Embryonic facial prominence (tissue), 1 donor: ENCODE data around the gene RANBP10.

ENCODE experiments used
- DNase-seq: peaks from one replicate; pipeline ENCODE4 v3.0.0-alpha.2; 2016; ENCODE audit errors: extremely low spot score

The RANBP10 gene

DNA sequence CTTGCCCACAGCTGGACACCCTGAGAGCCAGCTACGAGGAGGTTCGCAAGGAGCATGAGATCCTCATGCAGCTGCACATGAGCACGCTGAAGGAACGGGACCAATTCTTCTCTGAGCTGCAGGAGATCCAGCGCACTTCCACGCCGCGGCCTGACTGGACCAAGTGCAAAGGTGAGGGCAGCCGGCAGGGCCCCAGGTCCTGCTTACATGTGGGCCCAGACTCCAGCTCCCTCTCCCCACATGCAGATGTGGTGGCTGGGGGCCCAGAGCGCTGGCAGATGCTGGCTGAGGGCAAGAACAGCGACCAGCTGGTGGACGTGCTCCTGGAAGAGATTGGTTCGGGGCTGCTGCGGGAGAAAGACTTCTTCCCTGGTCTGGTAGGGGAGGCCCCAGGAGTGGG, 19.5 kb upstream of the RANBP10 start:
- no peak for DNase-seq

DNA sequence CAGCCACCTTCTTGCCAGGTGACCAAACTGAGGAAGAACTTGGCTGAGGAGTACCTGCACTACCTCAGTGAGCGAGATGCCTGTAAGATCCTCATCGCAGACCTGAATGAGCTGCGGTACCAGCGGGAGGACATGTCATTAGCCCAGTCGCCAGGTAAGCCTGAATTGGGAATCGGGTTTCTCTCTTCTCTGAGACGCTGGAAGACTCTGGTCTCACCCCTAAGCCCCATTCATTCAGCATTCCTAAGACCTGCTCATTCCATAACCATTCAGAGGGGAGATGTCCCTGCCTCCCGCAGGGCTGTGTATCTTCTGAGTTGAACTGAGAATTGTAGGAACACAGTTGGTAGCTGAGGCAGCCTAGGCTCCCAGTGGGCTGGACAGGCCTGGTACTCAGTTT, 18.8 kb upstream of the RANBP10 start:
- DNase-seq, result no peak

DNA sequence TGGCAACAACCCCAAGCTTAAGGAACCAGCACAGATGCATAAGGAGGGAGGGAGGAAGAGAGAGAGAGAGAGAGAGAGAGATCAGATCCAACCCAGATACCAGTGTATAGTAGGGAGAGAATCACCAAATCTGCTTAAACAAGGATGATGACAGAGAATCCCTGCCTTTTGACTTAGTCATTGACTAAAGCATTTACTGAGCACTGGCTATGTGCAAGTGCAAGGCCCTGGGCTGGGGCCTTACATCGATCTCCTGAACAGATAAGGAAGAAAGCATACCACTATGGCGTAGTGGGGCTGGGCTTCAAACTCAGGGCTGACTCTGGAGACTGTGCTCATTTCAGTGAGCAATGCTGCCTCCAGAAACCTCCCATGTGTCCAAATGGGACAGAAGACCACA, 16.2 kb upstream of the RANBP10 start:
- no peak for DNase-seq

DNA sequence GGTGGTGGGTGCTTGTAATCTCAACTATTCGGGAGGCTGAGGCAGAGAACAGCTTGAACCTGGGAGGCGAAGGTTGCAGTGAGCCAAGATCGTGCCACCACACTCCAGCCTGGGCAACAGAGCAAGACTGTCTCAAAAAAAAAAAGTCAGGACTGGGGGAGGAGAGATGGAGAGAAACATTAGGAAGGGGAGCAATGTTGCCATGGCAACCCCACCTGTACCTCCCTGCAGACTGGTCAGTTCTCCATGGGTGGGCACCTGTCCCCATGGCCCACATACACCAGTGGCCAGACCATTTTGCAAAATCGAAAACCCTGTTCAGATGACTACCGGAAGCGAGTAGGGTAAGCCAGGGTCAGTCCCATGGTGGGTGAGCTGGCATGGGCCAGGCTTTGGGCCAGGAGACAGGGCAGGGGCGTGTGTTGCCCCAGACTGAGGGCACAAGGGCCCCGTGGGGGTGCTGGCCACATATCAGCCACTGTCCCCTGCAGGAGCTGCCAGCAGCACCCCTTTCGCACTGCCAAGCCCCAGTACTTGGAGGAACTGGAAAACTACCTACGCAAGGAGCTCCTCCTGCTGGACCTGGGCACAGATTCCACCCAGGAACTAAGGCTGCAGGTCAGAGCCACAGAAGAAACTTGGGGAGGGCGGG, 14.4 kb upstream of the RANBP10 start:
- no peak for DNase-seq

DNA sequence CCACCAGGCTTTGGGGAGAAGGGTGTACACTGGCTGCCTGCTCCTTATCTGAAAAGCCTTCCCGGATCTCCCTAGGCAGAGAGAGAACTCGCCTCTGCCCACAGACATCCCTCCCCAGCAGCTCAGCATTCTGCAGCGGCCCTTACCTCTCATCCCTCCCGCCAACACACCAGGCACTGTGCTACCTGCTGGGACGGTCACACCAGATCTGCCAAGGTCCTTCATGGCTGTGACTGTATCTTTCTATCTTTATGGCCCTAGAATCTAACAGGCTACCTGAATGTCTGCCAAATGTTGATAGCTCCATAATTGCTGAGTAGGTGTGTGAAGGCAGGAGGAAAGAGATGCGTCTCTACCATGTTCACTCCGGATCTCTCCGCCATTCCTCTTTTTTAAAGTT, 8.2 kb upstream of the RANBP10 start:
- no peak for DNase-seq

DNA sequence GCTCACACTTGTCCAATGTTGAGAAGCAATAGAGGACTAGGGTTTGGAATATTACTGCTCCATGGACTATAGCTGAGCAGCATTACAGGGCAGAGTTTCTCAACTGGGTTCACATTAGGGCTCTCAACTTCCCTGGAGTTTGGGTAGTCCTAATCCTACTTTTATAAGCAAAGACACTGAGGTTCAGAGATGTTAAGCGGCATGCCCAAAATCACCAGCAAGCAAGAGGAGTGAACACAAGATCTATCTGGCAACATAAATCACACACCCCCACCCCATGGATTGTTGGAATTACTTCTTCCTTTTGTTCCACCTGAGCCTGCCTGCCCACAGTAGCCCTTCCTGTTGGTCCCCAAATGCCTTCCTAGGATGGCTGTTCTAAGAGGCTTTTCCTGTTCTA, 5.5 kb upstream of the RANBP10 start:
- DNase-seq, result no peak

DNA sequence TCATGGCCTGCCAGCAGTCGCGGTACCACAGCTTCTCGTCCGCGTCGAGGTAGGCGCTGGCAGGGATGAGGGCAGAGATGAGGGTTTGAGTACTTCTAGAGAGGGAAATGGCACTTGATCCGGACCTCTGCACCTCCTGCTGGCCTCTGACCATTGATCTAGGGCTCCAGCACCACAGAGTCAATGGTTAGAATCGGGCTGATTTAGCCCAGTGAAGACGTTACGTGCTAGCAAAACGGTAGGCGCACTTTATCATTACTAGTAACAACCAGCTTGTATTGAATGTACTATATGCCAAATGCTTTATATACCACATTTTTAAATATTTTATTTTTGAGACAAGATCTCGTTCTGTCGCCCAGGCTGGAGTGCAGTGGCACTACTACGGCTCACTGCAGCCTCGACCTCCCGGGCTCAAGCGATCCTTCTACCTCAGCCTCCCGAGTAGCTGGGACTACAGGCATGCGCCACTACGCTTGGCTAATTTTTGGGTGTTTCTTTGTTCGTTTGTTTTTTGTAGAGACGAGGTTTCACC, 855 bp upstream of the RANBP10 start:
- DNase-seq, result no peak

DNA sequence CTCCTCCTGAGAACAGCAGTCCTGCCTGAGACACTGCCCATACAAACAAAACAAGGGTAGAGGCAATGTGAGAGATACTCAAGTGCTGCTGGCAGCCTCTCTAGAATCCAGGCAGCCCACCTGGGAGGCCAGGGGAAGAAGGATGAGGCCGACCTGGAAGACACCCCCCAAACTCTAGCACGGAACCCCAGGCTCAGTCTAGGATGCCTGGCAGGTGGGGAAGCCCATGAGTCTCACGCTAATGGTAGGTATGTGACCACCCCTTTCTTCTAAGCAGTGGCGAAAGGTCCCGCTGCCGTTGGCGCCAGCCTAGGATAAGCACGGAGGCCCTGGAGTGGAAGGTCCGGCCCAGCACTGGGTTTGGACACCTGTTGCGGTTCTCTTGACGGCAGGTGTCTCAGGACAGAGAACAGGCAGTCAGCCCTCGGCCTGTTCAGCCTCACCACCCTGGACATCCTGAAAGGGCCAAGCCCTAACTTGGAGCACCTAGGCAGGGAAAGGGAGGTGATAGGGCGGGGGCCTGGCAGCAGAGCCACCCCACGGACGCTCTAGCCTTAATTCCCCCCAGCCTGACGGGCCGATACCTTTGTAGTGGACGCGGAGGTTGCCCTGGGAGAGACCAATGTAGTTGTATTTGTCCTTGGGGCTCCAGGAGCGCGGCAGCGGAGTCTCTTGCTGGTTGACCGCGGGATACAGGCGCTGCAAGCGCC, 487 bp downstream of the RANBP10 start:
- no peak for DNase-seq

DNA sequence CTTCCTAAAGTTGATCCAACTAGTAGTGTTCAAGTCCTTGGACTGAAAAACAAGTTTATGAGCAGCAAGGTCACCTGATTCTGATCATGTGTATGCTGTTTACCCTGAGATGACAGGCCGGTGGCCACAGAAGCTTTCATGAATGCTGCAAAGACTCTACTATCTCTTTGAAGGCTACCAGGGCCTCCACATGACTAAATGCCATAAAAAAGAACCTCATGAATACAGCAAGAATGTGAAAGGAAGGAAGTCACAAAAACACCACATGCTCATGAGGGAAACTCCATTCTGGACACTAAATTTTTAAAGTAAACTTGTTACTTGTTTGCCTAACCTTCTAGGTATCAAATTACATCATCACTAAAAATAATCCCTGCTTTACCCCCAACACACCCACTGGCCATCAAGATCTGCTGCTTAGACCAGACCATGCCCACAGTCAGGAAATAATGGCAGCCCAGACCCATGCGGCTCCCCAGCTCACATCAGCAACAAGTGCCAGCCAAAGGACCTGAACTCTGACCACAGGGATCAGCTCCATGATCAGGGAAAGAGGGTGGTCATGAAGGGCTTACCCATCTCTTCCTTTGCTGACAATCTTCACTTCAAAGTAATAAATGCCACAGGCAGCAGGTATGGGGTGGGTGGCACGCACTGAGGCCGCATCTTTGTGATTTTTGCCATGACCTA, 1.4 kb downstream of the RANBP10 start:
- no peak for DNase-seq

DNA sequence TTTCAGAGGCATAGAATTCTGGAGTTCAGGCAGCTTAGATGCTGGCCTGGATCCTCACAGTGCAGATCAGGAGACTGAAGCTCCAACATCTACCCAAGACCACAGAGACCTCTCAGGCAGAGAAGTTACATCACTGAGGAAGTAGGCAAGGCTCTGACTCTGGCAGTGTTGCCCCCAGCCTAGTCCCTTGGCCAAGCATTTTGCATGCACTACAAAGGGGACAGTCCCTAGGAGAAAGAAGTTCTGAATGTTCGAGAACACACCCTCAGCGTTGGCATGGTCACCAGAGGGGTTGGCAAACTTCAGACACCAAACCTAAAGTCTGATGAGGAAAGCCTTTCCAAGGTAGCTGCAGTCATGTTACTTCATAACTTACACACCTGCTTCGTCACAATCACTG, 2.5 kb downstream of the RANBP10 start:
- no peak for DNase-seq

DNA sequence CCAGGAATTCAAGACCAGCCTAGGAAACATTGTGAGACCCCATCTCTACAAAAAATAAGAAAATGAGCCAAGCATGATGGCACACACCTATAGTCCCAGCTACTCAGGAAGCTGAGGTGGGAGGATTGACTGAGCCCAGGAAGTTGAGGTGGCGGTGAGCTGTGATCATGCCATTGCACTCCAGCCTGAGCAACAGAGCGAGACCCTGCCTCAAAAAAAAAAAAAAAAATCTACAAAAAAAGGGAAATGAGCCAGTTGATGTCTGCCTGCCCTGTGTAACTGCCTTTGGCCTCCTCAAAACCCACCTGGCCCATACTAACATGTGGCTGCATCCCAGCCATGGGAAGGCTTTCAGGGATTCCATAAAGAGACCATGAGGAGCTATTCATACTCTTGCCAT, 4.5 kb downstream of the RANBP10 start:
- DNase-seq, result no peak

DNA sequence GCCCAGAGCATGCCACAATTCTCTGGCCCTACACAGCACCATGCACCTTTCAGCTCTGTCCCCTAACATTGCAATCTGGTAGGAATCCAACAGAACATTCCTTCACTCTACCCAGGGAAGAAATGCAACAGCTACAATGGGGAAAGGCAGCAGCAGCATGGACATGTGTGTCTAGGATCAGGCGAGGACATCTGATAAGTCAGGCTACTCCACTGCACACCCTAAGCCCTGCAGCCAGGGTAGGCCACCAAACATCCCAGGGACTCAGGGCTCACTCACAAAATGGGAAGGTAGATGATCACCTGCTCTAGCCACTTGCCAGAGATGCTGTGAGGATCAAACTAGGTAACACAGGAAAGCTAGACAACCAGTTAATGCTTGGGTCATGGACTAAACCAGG, 5.1 kb downstream of the RANBP10 start:
- DNase-seq, result no peak

DNA sequence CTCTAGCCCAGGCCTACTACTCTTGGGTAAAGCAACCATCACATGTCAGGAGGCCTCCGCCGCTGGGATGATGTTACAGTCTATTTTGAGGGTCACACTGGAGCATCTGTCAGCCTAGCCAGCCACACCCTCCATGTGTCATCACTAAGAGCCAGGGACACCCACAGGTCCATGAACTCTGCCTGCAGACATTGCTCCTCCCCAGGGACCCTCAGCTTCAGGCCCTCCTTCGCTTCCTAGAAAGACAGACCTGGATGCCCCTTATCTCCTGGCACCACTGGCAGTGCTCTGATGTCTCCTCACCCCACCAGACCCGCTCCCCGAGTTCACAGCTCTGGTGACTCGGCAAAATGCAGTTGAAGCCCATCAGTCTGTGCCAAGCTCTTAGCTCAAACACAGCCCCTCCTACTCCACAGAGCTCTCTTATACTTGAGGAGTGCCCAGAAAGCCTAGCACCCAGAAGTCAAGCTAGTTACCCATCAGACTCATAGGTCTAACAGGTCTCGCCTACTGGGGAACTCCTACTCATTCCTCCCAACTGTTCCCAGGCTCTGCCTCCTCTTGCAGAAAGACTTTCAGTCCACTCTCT, 5.9 kb downstream of the RANBP10 start:
- no peak for DNase-seq

DNA sequence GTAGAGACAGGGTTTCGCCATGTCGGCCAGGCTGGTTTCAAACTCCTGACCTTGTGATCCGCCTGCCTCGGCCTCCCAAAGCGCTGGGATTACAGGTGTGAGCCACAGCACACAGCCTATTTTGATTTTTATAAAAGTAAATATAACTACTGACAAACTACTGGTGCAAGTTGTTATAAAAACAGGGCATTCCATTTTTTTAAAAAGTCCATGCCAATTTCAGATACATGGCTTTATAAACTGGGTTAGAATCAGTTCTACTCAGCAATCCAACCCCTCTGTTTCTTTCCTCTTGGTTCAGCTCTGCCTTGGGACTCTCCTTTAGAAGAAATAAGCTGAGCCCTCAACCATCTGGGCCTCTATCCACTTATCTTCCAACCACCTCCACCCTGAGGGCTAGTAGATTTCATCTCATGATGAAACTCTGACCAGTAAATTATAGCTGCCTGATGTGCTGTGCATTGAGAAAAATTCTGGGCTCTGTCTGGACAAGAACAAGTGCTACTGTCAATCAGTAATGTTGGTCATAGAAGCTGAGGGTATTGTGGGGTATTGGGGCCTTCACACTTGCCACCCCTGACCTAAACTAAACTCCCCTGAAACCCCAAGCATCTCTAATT, 10.2 kb downstream of the RANBP10 start:
- DNase-seq, result no peak

DNA sequence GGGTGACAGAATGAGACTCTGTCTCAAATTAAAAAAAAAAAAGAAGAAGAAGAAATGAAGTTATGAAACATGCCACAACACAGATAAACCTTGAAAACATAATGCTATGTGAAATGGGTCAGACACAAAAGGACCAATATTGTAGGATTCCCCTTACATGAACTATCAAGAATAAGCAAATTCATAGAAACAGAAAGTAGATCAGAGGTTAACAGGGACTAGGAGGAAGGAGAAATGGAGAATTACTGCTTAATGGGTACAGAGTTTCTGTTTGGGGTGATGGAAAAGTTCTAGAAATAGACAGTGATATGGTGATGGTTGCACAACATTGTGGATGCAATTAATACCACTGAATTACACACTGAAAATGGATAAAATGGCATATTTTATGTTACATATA, 16.3 kb downstream of the RANBP10 start:
- no peak for DNase-seq

DNA sequence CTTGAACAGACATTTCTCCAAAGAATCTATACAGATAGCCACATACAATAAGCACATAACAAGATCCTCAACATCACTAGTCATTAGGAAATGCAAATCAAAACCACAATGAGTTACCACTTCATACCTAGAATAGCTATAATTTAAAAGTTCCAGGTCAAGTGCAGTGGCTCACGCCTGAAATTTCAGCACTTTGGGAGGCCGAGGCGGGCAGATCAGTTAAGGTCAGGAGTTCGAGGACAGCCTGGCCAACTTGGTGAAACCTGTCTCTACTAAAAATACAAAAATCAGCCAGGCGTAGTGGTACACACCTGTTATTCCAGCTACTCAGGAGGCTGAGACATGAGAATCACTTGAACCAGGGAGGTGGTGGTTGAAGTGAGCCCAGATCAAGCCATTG, 19.9 kb downstream of the RANBP10 start:
- DNase-seq, result no peak

DNA sequence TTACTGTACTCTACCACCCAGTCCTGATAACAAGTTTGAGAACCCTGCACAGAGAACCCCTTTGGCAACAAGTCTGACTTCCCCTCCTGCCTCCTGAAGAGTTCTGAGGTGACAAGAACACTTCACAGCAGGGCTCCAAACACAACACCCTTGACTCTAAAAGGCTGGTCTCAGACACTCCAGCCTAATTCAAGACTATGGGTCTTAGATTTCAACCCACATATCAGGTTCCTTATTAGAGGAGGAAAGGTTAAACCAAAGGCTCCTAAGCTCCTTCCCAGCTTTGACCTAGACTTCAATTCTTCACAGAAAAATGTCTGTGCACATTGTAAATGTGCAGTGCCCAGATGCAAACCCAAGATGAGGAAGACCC, 23.0 kb downstream of the RANBP10 start:
- no peak for DNase-seq

DNA sequence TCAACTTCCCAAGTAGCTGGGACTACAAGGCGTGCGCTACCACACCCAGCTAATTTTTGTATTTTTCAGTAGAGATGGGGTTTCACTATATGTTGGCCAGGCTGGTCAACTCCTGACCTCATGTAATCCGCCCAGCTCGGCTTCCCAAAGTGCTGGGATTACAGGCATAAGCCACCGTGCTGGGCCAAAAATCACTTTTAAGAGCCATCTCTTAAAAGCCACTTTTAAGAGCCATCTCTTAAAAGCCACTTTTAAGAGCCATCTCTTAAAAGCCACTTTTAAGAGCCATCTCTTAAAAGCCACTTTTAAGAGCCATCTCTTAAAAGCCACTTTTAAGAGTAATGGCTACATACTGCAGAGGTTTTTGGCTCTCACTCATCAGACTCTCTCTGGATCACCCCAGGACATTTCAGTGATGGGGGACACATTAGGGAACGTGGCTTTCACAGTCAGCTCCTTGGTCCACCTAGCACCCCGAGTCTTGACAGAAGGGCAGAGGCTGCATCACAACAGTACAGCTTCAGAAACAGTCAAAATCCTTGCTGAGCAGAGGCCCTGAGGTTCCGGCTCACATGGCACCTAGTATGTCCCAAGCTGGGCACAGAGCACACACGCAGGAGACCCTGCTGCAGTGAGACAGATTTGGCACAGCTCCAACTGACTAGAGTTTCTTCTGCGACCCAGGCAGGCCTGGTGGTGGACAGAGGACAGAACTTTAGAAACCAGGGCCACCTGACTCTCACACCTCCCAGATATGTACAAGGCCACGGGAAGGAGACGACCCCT, 23.6 kb downstream of the RANBP10 start:
- DNase-seq, result no peak

DNA sequence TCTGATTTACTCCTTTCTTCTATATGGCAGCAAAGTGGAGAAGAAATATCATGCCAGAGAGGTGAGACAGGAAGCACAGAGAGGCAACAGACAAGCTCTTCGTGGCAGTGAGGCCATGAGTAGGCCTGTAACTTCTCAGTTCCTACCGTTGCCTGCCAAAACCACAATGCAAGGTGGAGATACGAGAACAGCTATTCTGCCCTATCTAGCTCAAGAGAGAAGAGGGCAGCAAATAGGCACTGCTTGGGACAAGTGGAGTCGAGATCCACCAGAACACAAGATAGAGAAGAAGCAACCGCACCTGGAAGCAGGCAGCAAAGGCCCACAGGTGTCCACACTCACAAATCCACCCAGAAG, 24.8 kb downstream of the RANBP10 start:
- DNase-seq, result no peak

DNA sequence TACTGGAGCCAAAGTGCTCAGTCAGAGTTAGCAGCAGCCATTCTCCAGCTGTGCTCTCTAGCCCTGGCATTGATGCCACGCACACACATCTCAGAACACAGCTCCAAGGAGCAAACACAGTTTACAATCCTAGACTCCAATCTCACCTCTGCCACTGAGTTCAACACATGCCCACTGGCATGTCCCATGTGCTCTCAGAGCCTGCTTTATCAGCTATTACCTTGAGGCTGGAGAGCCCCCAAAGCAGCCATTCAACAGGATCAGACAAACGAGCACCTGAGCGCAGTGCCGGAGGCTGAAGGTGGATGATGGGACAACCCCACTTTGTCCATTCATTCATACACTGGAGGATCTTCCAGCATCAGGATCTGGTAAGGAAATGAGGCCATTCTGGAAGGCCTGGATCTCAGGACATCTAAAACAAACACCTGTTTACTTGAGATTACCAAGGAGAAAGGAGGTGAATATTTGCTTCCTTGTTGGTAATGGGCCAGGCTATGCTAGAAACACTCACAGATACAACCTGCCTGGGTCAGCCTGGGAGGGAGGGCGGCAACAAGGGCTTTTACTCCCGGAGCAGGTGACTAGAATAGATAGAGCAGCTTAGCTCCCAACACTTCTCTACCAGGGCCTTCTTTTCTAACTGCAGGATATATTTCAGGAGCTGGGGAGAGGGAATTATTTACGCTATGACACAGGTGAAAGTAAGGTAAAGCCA, 25.4 kb downstream of the RANBP10 start:
- DNase-seq, result no peak
